IgD-negative memory B cell (primary cell): ENCODE data around the gene HEXB. TPM values are rescaled to one million over a fixed set of nuclear protein-coding genes. Genes with fewer than 3 reads are reported as not detected.

Source experiments
- H3K27ac Mint-ChIP-seq, 3 donors: one replicate each; pipeline ENCODE4 v1.8.0; 2020 to 2022; ENCODE audit warnings: mild to moderate bottlenecking in 3 of 3, mixed read lengths in 3 of 3, moderate library complexity in 1 of 3
- H3K27me3 Mint-ChIP-seq: one replicate; pipeline ENCODE4 v1.8.0; 2021; ENCODE audit warnings: mixed read lengths
- H3K36me3 Mint-ChIP-seq: one replicate; pipeline ENCODE4 v1.8.0; 2020; ENCODE audit warnings: mild to moderate bottlenecking, mixed read lengths
- H3K4me1 Mint-ChIP-seq, 3 donors: one replicate each; pipeline ENCODE4 v1.8.0; 2020 to 2022; ENCODE audit warnings: mixed read lengths in 3 of 3, mild to moderate bottlenecking in 1 of 3
- H3K4me3 Mint-ChIP-seq, 4 donors: one replicate each; pipeline ENCODE4 v1.8.0; 2020 to 2022; ENCODE audit warnings: mild to moderate bottlenecking in 4 of 4, mixed read lengths in 4 of 4, moderate library complexity in 3 of 4
- H3K9me3 Mint-ChIP-seq, 3 donors: one replicate each; pipeline ENCODE4 v1.8.0; 2020 to 2021; ENCODE audit warnings: mixed read lengths in 3 of 3, mild to moderate bottlenecking in 1 of 3
- polyA plus RNA-seq: library from polyadenylated mRNA; unstranded; fragments of 300-500 nt; fragmentation: Illumina TruSeq; gene quantifications from one replicate; pipeline ENCODE4 v1.2.3, GENCODE V29; 2021

The HEXB gene
- polyA plus RNA-seq, 1 donor from 2014 or later: 62.1 TPM

- Mint-ChIP-seq H3K4me1 (no peaks in the 10 kb centered on the region), H3K9me3 (no peaks in the 10 kb centered on the region), H3K27me3 (peaks cover 11% of the 10 kb centered on the region), H3K36me3 (no peaks in the 10 kb centered on the region), H3K27ac (no peak overlapping the region), H3K4me3 (no peak overlapping the region)
These were observed 35.5 kb upstream of the HEXB start for GRCh38 chr5:74649421-74649973.

- no peaks in the 10 kb centered on the region for H3K4me1 Mint-ChIP-seq
- peaks cover 12% of the 10 kb centered on the region for H3K27me3 Mint-ChIP-seq
- no peaks in the 10 kb centered on the region for H3K36me3 Mint-ChIP-seq
- H3K4me3 Mint-ChIP-seq: no peak overlapping the region
- no peaks in the 10 kb centered on the region for H3K9me3 Mint-ChIP-seq
- H3K27ac Mint-ChIP-seq: no peak overlapping the region
These were observed 33.3 kb upstream of the HEXB start for GRCh38 chr5:74651710-74652109.

- H3K4me1 Mint-ChIP-seq: no peaks in the 10 kb centered on the region
- H3K4me3 Mint-ChIP-seq: no peak overlapping the region
- H3K27me3 Mint-ChIP-seq: peaks cover 17% of the 10 kb centered on the region
- H3K36me3 Mint-ChIP-seq: no peaks in the 10 kb centered on the region
- no peaks in the 10 kb centered on the region for H3K9me3 Mint-ChIP-seq
- no peak overlapping the region for H3K27ac Mint-ChIP-seq
These were observed 32.5 kb upstream of the HEXB start for GRCh38 chr5:74652576-74652975.

- H3K9me3 Mint-ChIP-seq: no peaks in the 10 kb centered on the region
- H3K4me3 Mint-ChIP-seq: no peak overlapping the region
- peaks cover 17% of the 10 kb centered on the region for H3K27me3 Mint-ChIP-seq
- no peak overlapping the region for H3K27ac Mint-ChIP-seq
- no peaks in the 10 kb centered on the region for H3K36me3 Mint-ChIP-seq
- no peaks in the 10 kb centered on the region for H3K4me1 Mint-ChIP-seq
These were observed 31.0 kb upstream of the HEXB start for GRCh38 chr5:74653991-74654390.

GRCh38 chr5:74655206-74655605 is 29.8 kb upstream of the HEXB start:
- Mint-ChIP-seq H3K27me3 (peaks cover 16% of the 10 kb centered on the region), H3K9me3 (no peaks in the 10 kb centered on the region), H3K36me3 (no peaks in the 10 kb centered on the region), H3K27ac (no peak overlapping the region), H3K4me3 (no peak overlapping the region), H3K4me1 (no peaks in the 10 kb centered on the region)

- Mint-ChIP-seq H3K9me3 (no peaks in the 10 kb centered on the region), H3K4me1 (no peaks in the 10 kb centered on the region), H3K27ac (no peak overlapping the region), H3K36me3 (no peaks in the 10 kb centered on the region), H3K4me3 (no peak overlapping the region), H3K27me3 (peaks cover 14% of the 10 kb centered on the region)
These were observed 29.3 kb upstream of the HEXB start for GRCh38 chr5:74655716-74656115.

GRCh38 chr5:74657165-74657564 is 27.9 kb upstream of the HEXB start:
- Mint-ChIP-seq H3K36me3 (no peaks in the 10 kb centered on the region), H3K4me3 (no peak overlapping the region), H3K27ac (no peak overlapping the region)

GRCh38 chr5:74659172-74659571 is 25.9 kb upstream of the HEXB start:
- H3K9me3 Mint-ChIP-seq: no peaks in the 10 kb centered on the region
- no peak overlapping the region for H3K4me3 Mint-ChIP-seq
- no peak overlapping the region for H3K27ac Mint-ChIP-seq
- no peaks in the 10 kb centered on the region for H3K4me1 Mint-ChIP-seq
- no peaks in the 10 kb centered on the region for H3K36me3 Mint-ChIP-seq
- peaks cover 15% of the 10 kb centered on the region for H3K27me3 Mint-ChIP-seq

More at GRCh38 chr5:74657165-74657564, 27.9 kb upstream of the HEXB start:
- H3K4me1 Mint-ChIP-seq: no peaks in the 10 kb centered on the region
- peaks cover 15% of the 10 kb centered on the region for H3K27me3 Mint-ChIP-seq
- no peaks in the 10 kb centered on the region for H3K9me3 Mint-ChIP-seq

- no peaks in the 10 kb centered on the region for H3K4me1 Mint-ChIP-seq
- no peak overlapping the region for H3K4me3 Mint-ChIP-seq
- no peak overlapping the region for H3K27ac Mint-ChIP-seq
- H3K27me3 Mint-ChIP-seq: peaks cover 17% of the 10 kb centered on the region
- no peaks in the 10 kb centered on the region for H3K9me3 Mint-ChIP-seq
- no peaks in the 10 kb centered on the region for H3K36me3 Mint-ChIP-seq
These were observed 24.9 kb upstream of the HEXB start for GRCh38 chr5:74660140-74660539.

GRCh38 chr5:74660873-74661272 is 24.2 kb upstream of the HEXB start:
- Mint-ChIP-seq H3K27me3 (peaks cover 17% of the 10 kb centered on the region), H3K36me3 (no peaks in the 10 kb centered on the region), H3K27ac (no peak overlapping the region), H3K4me3 (no peak overlapping the region), H3K9me3 (no peaks in the 10 kb centered on the region), H3K4me1 (no peaks in the 10 kb centered on the region)

- H3K27me3 Mint-ChIP-seq: peaks cover 8% of the 10 kb centered on the region
These were observed 20.5 kb upstream of the HEXB start for GRCh38 chr5:74664551-74664950.

GRCh38 chr5:74665273-74665672 is 19.8 kb upstream of the HEXB start:
- Mint-ChIP-seq H3K36me3 (no peaks in the 10 kb centered on the region), H3K9me3 (peaks cover 0 to 2% (median 0%) of the 10 kb centered on the region in 3 donors), H3K27ac (no peak overlapping the region), H3K4me1 (no peaks in the 10 kb centered on the region), H3K27me3 (peaks cover 11% of the 10 kb centered on the region), H3K4me3 (no peak overlapping the region)

More at GRCh38 chr5:74664551-74664950, 20.5 kb upstream of the HEXB start:
- Mint-ChIP-seq H3K4me3 (no peak overlapping the region), H3K27ac (no peak overlapping the region), H3K9me3 (no peaks in the 10 kb centered on the region), H3K36me3 (no peaks in the 10 kb centered on the region), H3K4me1 (no peaks in the 10 kb centered on the region)

GRCh38 chr5:74665816-74666215 is 19.2 kb upstream of the HEXB start:
- Mint-ChIP-seq H3K36me3 (no peaks in the 10 kb centered on the region), H3K9me3 (peaks cover 0 to 2% (median 0%) of the 10 kb centered on the region in 3 donors), H3K4me3 (no peak overlapping the region), H3K27ac (no peak overlapping the region), H3K4me1 (no peaks in the 10 kb centered on the region), H3K27me3 (peaks cover 12% of the 10 kb centered on the region)

- Mint-ChIP-seq H3K36me3 (no peaks in the 10 kb centered on the region), H3K9me3 (peaks cover 0 to 5% (median 0%) of the 10 kb centered on the region in 3 donors), H3K27me3 (peaks cover 20% of the 10 kb centered on the region), H3K4me3 (no peak overlapping the region), H3K27ac (no peak overlapping the region), H3K4me1 (no peaks in the 10 kb centered on the region)
These were observed 17.6 kb upstream of the HEXB start for GRCh38 chr5:74667396-74667795.

GRCh38 chr5:74669821-74670220 is 15.2 kb upstream of the HEXB start:
- peaks cover 14% of the 10 kb centered on the region for H3K27me3 Mint-ChIP-seq
- H3K4me3 Mint-ChIP-seq: no peak overlapping the region
- H3K27ac Mint-ChIP-seq: no peak overlapping the region
- H3K4me1 Mint-ChIP-seq: peaks cover 0 to 2% (median 0%) of the 10 kb centered on the region in 3 donors
- peaks cover 0 to 5% (median 0%) of the 10 kb centered on the region in 3 donors for H3K9me3 Mint-ChIP-seq
- H3K36me3 Mint-ChIP-seq: no peaks in the 10 kb centered on the region

- H3K9me3 Mint-ChIP-seq: peaks cover 0 to 5% (median 0%) of the 10 kb centered on the region in 3 donors
- peaks cover 0 to 2% (median 0%) of the 10 kb centered on the region in 3 donors for H3K4me1 Mint-ChIP-seq
- peaks cover 14% of the 10 kb centered on the region for H3K27me3 Mint-ChIP-seq
These were observed 14.5 kb upstream of the HEXB start for GRCh38 chr5:74670396-74671038.

More at GRCh38 chr5:74670396-74671038, 14.5 kb upstream of the HEXB start:
- H3K36me3 Mint-ChIP-seq: no peaks in the 10 kb centered on the region
- no peak overlapping the region for H3K4me3 Mint-ChIP-seq
- no peak overlapping the region for H3K27ac Mint-ChIP-seq
